ENCODE data around the gene MLYCD.

MLYCD gene

GRCh38 chr16:83946154-83946780, 47.4 kb downstream of the MLYCD start:
- Histone ChIP-seq H3K9me3 (replicated peaks; ENCODE audit: insufficient read depth, low read length) (no peaks in the 10 kb centered on the region), H3K27ac (ENCODE audit: low read length) (no peak overlapping the region), H3K4me3 (ENCODE audit: low read length) (no peak overlapping the region), H2AFZ (ENCODE audit: low read length) (no peak overlapping the region), H3F3A (ENCODE audit: insufficient read depth, low read length) (no peaks in the 10 kb centered on the region), H3K4me1 (ENCODE audit: low read length) (no peaks in the 10 kb centered on the region), H3K79me2 (ENCODE audit: low read length) (no peaks in the 10 kb centered on the region), H3K36me3 (replicated peaks; ENCODE audit: insufficient read depth, low read length) (no peaks in the 10 kb centered on the region), H3K9me2 (replicated peaks; ENCODE audit: insufficient read depth, low read length) (no peaks in the 10 kb centered on the region), H3K27me3 (replicated peaks; ENCODE audit: insufficient read depth, low read length) (peaks cover 9% of the 10 kb centered on the region; the same call in 1 of the 2 replicates), H4K20me1 (ENCODE audit: insufficient read depth, low read length) (no peaks in the 10 kb centered on the region), H3K9ac (ENCODE audit: low read length) (no peak overlapping the region), H3K4me2 (ENCODE audit: low read depth, low read length) (no peak overlapping the region)
- no peak for DNase-seq
- TF ChIP-seq EZH2phosphoT487 (IDR thresholded peaks at IDR 0.05; ENCODE audit: low read length): no peak
- TF ChIP-seq CTCF (IDR thresholded peaks at IDR 0.05; ENCODE audit: low read length): no peak
- TF ChIP-seq EZH2 (optimal IDR thresholded peaks at IDR 0.05; ENCODE audit: low read depth, low read length): no peak

- no peaks in the 10 kb centered on the region for H3K4me1 ChIP-seq (ENCODE audit: low read length)
- H3K27ac ChIP-seq (ENCODE audit: low read length): no peak overlapping the region
These were observed 48.1 kb downstream of the MLYCD start for GRCh38 chr16:83946781-83947566.

GRCh38 chr16:83947642-83948234, 48.8 kb downstream of the MLYCD start:
- Histone ChIP-seq H2AFZ (ENCODE audit: low read length) (no peak overlapping the region), H4K20me1 (ENCODE audit: insufficient read depth, low read length) (no peaks in the 10 kb centered on the region), H3K4me3 (ENCODE audit: low read length) (no peak overlapping the region), H3F3A (ENCODE audit: insufficient read depth, low read length) (no peaks in the 10 kb centered on the region), H3K4me1 (ENCODE audit: low read length) (0 out of 2 replicates have a peak, but pooled peaks cover 2% of the 10 kb centered on the region), H3K9me3 (replicated peaks; ENCODE audit: insufficient read depth, low read length) (no peaks in the 10 kb centered on the region), H3K36me3 (replicated peaks; ENCODE audit: insufficient read depth, low read length) (no peaks in the 10 kb centered on the region), H3K9ac (ENCODE audit: low read length) (no peak overlapping the region), H3K27ac (ENCODE audit: low read length) (no peak overlapping the region), H3K4me2 (ENCODE audit: low read depth, low read length) (no peak overlapping the region), H3K9me2 (replicated peaks; ENCODE audit: insufficient read depth, low read length) (no peaks in the 10 kb centered on the region), H3K79me2 (ENCODE audit: low read length) (no peaks in the 10 kb centered on the region), H3K27me3 (replicated peaks; ENCODE audit: insufficient read depth, low read length) (peaks cover 9% of the 10 kb centered on the region; the same call in 1 of the 2 replicates)
- DNase-seq: no peak
- TF ChIP-seq EZH2 (optimal IDR thresholded peaks at IDR 0.05; ENCODE audit: low read depth, low read length) (no peak), CTCF (IDR thresholded peaks at IDR 0.05; ENCODE audit: low read length) (no peak), EZH2phosphoT487 (IDR thresholded peaks at IDR 0.05; ENCODE audit: low read length) (no peak)

More at GRCh38 chr16:83946781-83947566, 48.1 kb downstream of the MLYCD start:
- no peak for TF ChIP-seq EZH2phosphoT487 (IDR thresholded peaks at IDR 0.05; ENCODE audit: low read length)
- TF ChIP-seq EZH2 (optimal IDR thresholded peaks at IDR 0.05; ENCODE audit: low read depth, low read length): no peak
- no peak for TF ChIP-seq CTCF (IDR thresholded peaks at IDR 0.05; ENCODE audit: low read length)
- no peaks in the 10 kb centered on the region for H3F3A ChIP-seq (ENCODE audit: insufficient read depth, low read length)
- no peaks in the 10 kb centered on the region for H3K36me3 ChIP-seq (replicated peaks; ENCODE audit: insufficient read depth, low read length)
- H4K20me1 ChIP-seq (ENCODE audit: insufficient read depth, low read length): no peaks in the 10 kb centered on the region
- no peak overlapping the region for H2AFZ ChIP-seq (ENCODE audit: low read length)
- H3K9me2 ChIP-seq (replicated peaks; ENCODE audit: insufficient read depth, low read length): no peaks in the 10 kb centered on the region
- no peak overlapping the region for H3K4me2 ChIP-seq (ENCODE audit: low read depth, low read length)
- H3K4me3 ChIP-seq (ENCODE audit: low read length): no peak overlapping the region
- H3K79me2 ChIP-seq (ENCODE audit: low read length): no peaks in the 10 kb centered on the region
- peaks cover 9% of the 10 kb centered on the region; the same call in 1 of the 2 replicates for H3K27me3 ChIP-seq (replicated peaks; ENCODE audit: insufficient read depth, low read length)
- no peaks in the 10 kb centered on the region for H3K9me3 ChIP-seq (replicated peaks; ENCODE audit: insufficient read depth, low read length)
- DNase-seq: no peak
- H3K9ac ChIP-seq (ENCODE audit: low read length): no peak overlapping the region

All from MM.1S (cell line).